Osteoblast (primary cell): ENCODE measurements around the gene TPM1. TPM values are rescaled to one million over a fixed set of nuclear protein-coding genes. Genes with fewer than 3 reads are reported as not detected.

ENCODE experiments used
- DNase-seq: peaks from one replicate; pipeline ENCODE4 v3.0.0; 2011; ENCODE audit warnings: low spot score, mixed read lengths; ENCODE audit not compliant: insufficient read length; ENCODE audit errors: missing footprints
- H2AFZ ChIP-seq: 2 replicates; pipeline ENCODE4 v1.6.0; 2011; ENCODE audit warnings: mild to moderate bottlenecking, low read length
- H3K27ac ChIP-seq: 2 replicates; pipeline ENCODE4 v1.5.1; 2011; ENCODE audit warnings: mild to moderate bottlenecking, low read depth, low read length, moderate library complexity
- H3K27me3 ChIP-seq: 2 replicates; pipeline ENCODE4 v1.6.0; 2012; ENCODE audit warnings: mild to moderate bottlenecking, control low read depth, inconsistent platforms, low read length, moderate library complexity; ENCODE audit not compliant: insufficient read depth
- H3K36me3 ChIP-seq: 2 replicates; pipeline ENCODE4 v1.5.1; 2011; ENCODE audit warnings: mild to moderate bottlenecking, low read length, control low read depth, moderate library complexity; ENCODE audit not compliant: insufficient read depth
- H3K4me1 ChIP-seq: 2 replicates; pipeline ENCODE4 v1.5.1; 2011; ENCODE audit warnings: mild to moderate bottlenecking, low read length, control low read depth, moderate library complexity; ENCODE audit not compliant: insufficient read depth
- H3K4me2 ChIP-seq: 2 replicates; pipeline ENCODE4 v1.6.0; 2011; ENCODE audit warnings: mild to moderate bottlenecking, low read length; ENCODE audit not compliant: insufficient read depth
- H3K4me3 ChIP-seq: fragments of 200-600 bp; sonication (generic); 3 replicates; pipeline ENCODE4 v1.5.1; 2012; ENCODE audit warnings: mild to moderate bottlenecking, low read length, inconsistent platforms; ENCODE audit not compliant: insufficient read depth
- H3K79me2 ChIP-seq: 2 replicates; pipeline ENCODE4 v1.6.0; 2012; ENCODE audit warnings: mild to moderate bottlenecking, low read length, control low read depth, inconsistent platforms; ENCODE audit not compliant: insufficient read depth
- H3K9me3 ChIP-seq: 2 replicates; pipeline ENCODE4 v1.5.1; 2011; ENCODE audit warnings: low read depth, low read length, control low read depth
- H4K20me1 ChIP-seq: 2 replicates; pipeline ENCODE4 v1.6.0; 2012; ENCODE audit warnings: mild to moderate bottlenecking, low read length, control low read depth; ENCODE audit not compliant: insufficient read depth
- total RNA-seq: library from RNA; depleted of rRNA; stranded (reverse); fragments of >200 nt; gene quantifications from 2 replicates; pipeline ENCODE4 v1.2.3, GENCODE V29; 2012
- TF ChIP-seq, protein P1 (sequence below): IDR thresholded peaks from 2 replicates; pipeline ENCODE4 v1.5.1; 2011; ENCODE audit warnings: mild to moderate bottlenecking, low read depth, low read length, moderate library complexity; ENCODE audit errors: extremely low read depth

The TPM1 gene
- total RNA-seq, 1 donor = 1,563 TPM

DNA sequence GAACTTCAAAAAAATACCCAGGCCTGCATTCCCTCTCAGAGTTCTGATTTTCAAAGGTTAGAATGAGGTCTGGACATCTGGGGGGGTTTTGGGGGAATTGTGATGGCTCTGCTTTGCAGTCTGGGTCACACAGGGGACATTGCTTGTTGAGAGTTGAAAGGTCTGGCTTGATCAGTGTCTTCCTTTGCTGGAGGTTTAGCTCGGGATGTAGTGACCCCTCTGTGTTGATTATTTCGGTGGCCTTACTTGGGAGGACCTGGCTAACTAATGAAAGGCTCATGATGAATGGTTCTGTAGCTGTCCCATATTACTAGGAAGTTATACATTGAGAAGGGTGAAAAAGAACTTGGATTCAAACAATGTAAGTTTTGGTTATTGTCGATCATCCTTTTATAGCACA, 23.7 kb downstream of the TPM1 start:
- no peak overlapping the region for H3K4me2 ChIP-seq
- peaks cover 97% of the 10 kb centered on the region for H3K36me3 ChIP-seq
- H3K27me3 ChIP-seq = no peaks in the 10 kb centered on the region
- DNase-seq = no peak
- TF ChIP-seq, protein P1, sequence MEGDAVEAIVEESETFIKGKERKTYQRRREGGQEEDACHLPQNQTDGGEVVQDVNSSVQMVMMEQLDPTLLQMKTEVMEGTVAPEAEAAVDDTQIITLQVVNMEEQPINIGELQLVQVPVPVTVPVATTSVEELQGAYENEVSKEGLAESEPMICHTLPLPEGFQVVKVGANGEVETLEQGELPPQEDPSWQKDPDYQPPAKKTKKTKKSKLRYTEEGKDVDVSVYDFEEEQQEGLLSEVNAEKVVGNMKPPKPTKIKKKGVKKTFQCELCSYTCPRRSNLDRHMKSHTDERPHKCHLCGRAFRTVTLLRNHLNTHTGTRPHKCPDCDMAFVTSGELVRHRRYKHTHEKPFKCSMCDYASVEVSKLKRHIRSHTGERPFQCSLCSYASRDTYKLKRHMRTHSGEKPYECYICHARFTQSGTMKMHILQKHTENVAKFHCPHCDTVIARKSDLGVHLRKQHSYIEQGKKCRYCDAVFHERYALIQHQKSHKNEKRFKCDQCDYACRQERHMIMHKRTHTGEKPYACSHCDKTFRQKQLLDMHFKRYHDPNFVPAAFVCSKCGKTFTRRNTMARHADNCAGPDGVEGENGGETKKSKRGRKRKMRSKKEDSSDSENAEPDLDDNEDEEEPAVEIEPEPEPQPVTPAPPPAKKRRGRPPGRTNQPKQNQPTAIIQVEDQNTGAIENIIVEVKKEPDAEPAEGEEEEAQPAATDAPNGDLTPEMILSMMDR = no peak
- no peaks in the 10 kb centered on the region for H3K9me3 ChIP-seq
- H3K4me3 ChIP-seq = no peak overlapping the region
- peaks cover 40% of the 10 kb centered on the region for H3K4me1 ChIP-seq
- H3K27ac ChIP-seq = peak overlapping the region; percentile 66
- peaks cover 28% of the 10 kb centered on the region for H3K79me2 ChIP-seq
- H2AFZ ChIP-seq = no peak overlapping the region
- peaks cover 68% of the 10 kb centered on the region for H4K20me1 ChIP-seq

DNA sequence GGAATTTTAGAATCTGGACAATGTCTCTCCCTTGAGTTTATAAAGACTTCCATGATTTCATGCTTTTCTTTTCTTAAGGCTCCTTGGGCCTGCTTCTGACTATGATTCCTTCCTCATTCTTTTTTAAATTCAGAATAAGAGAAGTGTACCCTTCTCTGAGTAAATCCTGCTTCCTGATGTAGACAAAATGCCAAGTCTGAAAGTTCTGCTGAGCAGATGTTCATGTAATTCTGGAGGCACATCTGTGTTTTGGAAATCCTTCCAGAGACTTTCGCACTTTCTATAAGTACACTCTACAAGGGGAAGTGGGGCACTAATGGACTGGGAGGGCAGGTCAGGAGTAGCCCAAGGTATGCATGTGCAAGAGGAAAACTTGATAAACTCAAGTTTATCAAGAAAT, 24.8 kb downstream of the TPM1 start:
- Histone ChIP-seq H3K4me2 (no peak overlapping the region), H2AFZ (no peak overlapping the region), H3K9me3 (no peaks in the 10 kb centered on the region), H3K4me1 (peaks cover 32% of the 10 kb centered on the region), H3K36me3 (peaks cover 96% of the 10 kb centered on the region), H3K27me3 (no peaks in the 10 kb centered on the region), H4K20me1 (peaks cover 59% of the 10 kb centered on the region), H3K79me2 (peaks cover 20% of the 10 kb centered on the region), H3K4me3 (no peak overlapping the region), H3K27ac (peak overlapping the region; percentile 31)
- TF ChIP-seq, protein P1 = no peak
- no peak for DNase-seq

DNA sequence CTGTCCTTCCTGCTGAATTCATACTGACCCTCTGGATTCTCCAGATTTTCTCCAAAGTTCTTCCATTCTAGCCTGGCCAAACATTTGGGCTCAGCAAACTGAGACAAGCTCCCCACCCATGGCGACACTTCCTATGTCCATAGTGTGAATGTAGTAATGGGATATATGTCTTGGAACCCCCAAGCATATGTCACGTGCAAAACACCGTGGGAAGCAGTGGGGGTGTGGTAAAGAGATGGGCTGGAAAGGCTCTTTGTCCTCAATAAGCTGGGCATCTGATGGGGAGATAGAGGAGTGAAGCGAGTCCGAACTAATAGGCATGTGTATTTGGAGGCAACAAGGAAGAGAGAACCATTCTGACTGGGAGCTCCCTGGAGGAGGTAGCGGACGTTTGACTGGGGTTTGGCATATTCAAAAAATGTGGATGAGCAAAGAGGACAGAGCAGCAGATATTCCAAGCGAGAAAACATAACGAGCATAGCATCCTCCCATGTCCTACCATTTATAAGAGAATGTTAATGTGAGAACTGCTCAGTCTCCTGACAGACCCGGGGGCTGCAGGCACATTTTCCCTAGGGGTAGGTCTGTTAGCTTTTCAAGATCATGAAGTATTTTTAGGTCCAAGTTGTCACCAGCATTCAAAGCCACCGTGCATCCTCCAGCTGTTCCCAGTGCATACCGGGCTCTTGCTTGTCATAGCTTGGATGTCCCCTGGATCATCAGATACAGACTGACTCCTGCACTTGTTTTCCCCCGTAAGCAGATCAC, 25.6 kb downstream of the TPM1 start:
- peaks cover 88% of the 10 kb centered on the region for H3K36me3 ChIP-seq
- peaks cover 52% of the 10 kb centered on the region for H4K20me1 ChIP-seq
- TF ChIP-seq, protein P1 = no peak
- H3K4me3 ChIP-seq = no peak overlapping the region
- H3K4me1 ChIP-seq = peaks cover 27% of the 10 kb centered on the region
- H2AFZ ChIP-seq = no peak overlapping the region
- peaks cover 15% of the 10 kb centered on the region for H3K79me2 ChIP-seq
- no peak for DNase-seq
- H3K4me2 ChIP-seq = no peak overlapping the region
- no peaks in the 10 kb centered on the region for H3K27me3 ChIP-seq
- no peaks in the 10 kb centered on the region for H3K9me3 ChIP-seq
- H3K27ac ChIP-seq = peak overlapping the region; percentile 31

DNA sequence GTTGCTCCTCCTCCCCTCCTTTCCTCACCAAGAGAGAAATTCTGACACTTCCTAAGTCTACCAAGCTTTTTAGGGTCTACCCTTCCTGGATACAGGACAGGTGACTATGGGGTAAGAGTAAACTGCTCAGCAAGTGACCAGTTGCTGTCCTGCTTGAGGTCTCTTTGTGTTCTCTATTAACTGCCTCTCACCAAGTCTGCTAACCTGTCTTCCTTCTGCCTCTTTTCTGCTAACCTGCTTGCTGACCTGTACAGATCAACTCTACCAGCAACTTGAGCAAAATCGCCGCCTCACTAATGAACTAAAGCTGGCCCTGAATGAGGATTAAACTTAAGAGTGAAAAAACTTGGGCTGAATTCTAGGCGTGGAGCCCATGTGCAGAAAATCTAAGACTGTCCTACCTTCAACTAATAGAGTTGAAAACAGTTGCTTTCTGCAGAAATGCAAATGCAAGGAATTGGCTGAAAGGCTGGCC, 27.1 kb downstream of the TPM1 start:
- peaks cover 74% of the 10 kb centered on the region for H3K36me3 ChIP-seq
- H3K4me3 ChIP-seq = no peak overlapping the region
- H3K4me2 ChIP-seq = no peak overlapping the region
- peaks cover 38% of the 10 kb centered on the region for H4K20me1 ChIP-seq
- no peaks in the 10 kb centered on the region for H3K9me3 ChIP-seq
- DNase-seq = no peak
- peak overlapping the region; percentile 40 for H3K27ac ChIP-seq
- TF ChIP-seq, protein P1 = no peak
- H3K4me1 ChIP-seq = peaks cover 18% of the 10 kb centered on the region
- H2AFZ ChIP-seq = no peak overlapping the region
- peaks cover 7% of the 10 kb centered on the region for H3K79me2 ChIP-seq
- H3K27me3 ChIP-seq = no peaks in the 10 kb centered on the region
